Measurements from ENCODE around the gene STK11IP.

The STK11IP gene

DNA sequence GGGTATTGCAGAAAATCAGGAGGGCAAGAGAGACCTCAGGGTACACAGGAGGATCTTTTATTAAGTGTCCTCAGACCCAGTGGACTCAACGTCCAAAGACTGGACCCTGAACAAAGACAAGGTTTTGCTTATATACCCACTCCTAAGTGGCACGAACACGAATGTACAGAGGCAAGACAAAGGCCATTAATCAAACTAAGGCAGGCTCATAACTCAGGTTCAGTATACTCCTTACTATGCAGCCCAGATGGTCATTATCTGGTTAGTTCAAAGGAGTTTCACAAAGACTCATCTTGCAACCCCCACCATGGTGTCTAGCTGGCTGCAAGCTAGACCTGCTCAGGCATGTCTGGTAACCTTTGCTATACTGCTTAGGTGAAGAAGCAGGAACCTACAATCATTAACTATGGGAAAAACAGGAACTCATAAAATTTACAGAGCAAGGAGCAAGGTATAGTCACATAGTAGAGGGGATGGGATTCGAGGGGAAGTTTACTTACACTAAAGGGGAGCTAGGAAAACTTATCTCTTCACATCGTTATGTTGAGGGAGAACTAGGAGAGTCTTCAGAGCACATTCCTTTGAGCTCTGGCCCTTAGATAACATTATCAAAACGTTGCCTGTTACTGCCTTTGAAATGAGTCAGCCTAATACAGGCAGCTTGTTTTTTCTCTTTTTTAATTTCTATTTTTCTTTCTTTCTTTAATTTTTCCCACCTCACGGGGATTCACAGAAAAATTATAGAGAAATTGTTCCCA lies 63.7 kb downstream of the STK11IP start:
- peak; percentile 7 for DNase-seq

DNA sequence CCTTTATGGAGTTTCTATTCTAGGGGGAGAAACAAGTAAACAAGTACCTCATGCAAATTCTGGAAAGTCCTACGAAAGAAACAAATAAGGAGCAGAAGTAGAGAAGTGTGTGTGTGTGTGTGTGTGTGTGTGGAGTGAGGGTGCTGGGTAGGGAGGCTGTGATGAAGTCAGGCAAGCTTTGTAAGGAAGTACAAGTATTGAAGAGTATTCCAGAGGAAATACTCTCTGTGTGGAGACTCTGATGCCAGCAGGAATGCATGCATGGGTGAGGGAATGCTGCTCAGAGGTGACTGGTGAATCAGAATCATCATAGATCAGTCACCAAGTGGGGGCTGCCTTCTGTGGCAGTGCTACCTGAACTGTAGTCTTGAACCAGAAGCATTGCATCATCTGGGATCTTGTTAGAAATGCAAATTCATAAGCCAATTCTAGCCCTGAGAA lies 64.3 kb downstream of the STK11IP start:
- no peak for DNase-seq

DNA sequence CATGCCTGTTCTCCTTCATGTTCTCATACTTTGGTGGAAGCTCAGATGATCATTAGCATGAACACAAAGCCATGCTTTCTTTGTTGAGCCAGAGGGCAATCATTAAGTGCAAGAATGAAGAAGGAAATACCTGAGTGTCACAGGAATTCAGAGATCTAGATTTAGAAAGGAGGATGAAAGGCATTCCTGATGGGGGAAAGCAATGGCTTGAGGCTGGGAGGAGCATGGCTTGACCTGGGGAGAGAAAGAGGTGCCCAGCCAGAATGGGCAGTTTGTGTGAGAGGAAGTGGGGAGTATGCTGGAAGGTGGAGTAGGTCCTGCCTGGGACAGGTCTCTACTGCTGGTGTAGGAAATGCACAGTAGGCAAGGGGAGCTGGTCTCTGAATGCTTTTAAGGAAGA lies 64.9 kb downstream of the STK11IP start:
- no peak for DNase-seq

DNA sequence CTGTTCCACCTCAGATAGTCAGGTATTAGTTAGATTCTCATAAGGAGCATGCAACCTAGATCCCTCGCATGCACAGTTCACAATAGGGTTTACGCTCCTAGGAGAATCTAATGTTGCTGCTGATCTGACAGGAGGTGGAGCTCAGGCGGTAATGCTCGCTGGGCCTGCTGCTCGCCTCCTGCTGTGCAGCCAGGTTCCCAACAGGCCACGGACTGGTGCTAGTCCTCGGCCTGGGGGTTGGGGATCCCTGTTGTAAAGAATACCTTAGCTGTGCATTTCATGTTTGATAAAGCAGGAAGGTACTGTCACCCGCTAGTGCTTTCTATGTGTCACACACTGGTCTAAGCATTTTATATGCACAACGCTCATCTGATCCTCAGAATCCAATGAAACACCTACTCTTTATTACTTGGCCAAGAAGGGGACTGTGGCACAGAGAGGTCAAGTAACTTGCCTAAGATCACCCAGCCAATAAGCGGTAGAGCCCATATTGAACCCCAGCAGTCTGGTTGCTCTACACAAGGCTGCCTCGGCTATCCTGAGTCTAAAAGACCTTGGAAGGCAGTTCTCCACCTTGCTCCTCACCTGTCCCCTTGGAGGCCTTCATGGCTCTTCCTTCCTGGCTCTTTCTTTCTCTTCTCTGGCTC lies 65.6 kb downstream of the STK11IP start:
- no peak for DNase-seq

DNA sequence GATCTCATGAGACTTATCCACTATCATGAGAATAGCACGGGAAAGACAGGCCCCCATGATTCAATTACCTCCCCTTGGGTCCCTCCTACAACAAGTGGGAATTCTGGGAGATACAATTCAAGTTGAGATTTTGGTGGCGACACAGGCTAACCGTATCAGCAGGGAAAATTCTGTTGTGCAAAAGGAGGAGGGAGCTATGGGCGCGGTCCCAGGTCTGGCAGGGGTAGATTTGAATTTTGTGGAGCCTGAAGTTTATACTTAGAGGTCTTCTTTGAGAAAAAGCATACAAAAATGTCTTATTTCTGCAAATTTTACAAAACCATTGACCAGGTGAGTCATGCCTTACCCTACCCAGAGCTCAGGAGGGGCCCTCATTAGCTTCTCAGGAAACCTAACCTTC lies 66.4 kb downstream of the STK11IP start:
- no peak for DNase-seq

DNA sequence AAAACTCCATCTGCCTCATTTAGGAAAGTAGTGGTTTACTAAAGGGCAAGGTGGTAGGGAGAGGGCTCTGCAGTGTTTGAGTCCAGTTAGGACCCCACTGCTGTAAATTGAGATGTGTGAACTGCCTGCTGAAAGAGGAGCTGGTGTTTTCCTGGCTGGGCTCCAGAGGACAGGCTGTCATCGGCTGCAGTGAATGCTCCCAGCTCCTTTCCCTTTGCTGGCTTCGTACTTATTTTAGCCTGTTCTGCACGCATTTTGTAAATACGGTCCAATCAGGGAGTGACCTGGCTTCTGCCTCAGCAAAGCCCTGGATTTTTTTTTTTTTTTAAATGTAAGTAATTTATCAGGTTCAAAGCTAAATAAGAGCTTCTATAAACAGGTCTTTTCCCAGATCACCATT lies 67.3 kb downstream of the STK11IP start:
- DNase-seq: no peak

DNA sequence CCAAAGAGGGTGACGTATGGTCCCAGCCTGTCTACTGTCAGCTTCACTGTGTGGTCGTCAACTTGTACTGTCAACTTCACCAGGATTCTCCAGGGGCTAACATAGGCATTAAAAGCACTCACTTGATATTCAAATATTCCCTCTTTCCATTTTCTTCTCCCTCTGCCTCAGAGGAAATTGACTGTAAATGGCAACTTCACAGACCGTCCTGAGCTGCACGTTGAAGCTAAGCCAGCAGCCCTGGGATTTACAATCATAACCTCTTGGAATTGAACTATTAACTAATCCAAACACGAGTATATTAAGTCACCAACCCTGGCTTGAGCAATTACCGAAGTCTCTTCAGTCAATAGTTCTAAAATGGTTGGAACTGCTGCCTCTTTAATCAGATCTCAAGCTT lies 68.3 kb downstream of the STK11IP start:
- no peak for DNase-seq
